GM21529 (cell line): ENCODE data around the gene SMARCC1.
"Not testable (repeated sequence)": the region's sequence is repeated elsewhere in the genome, so short reads cannot be mapped to it uniquely, and the experiment has no call there.

ENCODE experiments used
- ATAC-seq: cut with Tn5 transposase; IDR thresholded peaks from one replicate; pipeline ENCODE4 v1.9.1; 2021; ENCODE audit not compliant: unreplicated experiment

Gene SMARCC1

DNA sequence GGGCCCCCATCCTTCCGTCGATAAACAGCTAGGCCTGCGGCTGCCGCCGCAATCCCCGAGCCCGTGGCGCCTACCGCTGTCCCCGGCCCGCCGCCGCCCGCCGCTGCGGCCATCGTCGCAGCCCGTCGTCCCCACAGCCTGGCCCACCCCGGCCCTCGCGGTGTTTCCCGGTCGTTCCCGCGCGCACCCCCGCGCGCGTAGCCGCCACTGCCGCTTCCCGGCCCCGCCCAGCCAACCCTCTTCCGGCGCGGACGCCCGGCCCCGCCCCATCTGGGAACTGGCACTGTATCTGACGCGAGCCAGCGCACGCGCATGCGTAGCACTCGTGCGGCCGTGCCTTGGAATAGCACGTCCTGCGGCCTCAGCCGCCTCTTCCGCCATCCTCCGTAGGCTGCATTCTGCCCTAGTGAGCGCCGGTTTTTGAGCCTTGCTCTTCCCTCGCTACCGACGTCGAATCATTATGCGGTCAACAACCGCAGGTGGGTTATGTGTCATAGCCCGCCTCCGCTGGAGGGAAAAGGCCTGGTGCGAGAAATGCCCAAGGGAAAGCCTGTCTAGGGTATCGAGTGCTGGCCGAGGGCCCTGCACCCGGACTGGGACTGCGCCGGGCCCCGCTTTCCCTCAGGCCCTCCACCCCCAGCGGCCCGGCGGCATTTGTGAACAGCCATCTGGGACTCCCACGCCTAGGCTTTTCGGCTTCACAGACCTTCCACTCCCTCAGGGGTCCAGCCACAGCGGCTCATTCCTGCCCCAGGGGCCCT lies at the start of gene SMARCC1:
Gene SMARCC1, minus strand, starts transcription at position 209 of the 761 bp plus-strand sequence. Its CDS starts 96 bp downstream, at position 113.
- peak; percentile 75 for ATAC-seq

DNA sequence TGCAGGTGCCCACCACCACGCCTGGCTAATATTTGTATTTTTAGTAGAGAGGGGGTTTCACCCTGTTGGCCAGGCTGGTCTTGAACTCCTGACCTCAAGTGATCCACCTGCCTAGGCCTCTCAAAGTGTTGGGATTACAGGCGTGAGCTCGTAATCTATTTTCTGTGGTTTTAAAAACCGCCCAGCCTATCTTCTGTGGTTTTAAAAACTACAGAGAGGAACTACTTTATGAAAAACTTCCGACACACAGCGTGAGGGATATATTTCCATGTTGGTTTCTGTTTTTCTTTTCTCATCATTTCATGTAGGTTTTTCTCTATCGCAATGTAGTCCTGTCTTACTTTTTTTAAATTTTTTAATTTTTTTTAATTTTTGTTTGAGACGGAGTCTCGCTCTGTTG lies 47.8 kb upstream of the SMARCC1 start:
- not testable (repeated sequence) for ATAC-seq

DNA sequence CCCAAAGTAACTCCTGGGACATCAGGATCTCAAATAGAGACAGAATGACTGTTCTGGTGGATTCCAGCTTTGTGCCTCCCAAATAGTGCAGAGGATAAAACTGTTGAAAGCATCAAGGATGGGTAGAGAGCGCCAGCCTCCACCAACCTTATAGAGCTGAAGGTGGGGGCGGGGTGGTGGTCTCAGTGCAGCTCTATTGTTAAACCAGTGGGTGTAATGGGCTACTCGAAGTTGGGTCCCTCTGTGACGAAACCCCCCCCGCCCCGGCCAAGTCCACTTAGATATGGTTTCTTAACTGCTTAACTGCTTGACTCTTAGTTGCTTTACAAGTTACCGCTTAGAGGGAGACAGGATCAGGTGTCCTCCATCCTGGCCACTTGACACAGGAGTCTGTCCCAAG lies 43.9 kb upstream of the SMARCC1 start:
- no peak for ATAC-seq

DNA sequence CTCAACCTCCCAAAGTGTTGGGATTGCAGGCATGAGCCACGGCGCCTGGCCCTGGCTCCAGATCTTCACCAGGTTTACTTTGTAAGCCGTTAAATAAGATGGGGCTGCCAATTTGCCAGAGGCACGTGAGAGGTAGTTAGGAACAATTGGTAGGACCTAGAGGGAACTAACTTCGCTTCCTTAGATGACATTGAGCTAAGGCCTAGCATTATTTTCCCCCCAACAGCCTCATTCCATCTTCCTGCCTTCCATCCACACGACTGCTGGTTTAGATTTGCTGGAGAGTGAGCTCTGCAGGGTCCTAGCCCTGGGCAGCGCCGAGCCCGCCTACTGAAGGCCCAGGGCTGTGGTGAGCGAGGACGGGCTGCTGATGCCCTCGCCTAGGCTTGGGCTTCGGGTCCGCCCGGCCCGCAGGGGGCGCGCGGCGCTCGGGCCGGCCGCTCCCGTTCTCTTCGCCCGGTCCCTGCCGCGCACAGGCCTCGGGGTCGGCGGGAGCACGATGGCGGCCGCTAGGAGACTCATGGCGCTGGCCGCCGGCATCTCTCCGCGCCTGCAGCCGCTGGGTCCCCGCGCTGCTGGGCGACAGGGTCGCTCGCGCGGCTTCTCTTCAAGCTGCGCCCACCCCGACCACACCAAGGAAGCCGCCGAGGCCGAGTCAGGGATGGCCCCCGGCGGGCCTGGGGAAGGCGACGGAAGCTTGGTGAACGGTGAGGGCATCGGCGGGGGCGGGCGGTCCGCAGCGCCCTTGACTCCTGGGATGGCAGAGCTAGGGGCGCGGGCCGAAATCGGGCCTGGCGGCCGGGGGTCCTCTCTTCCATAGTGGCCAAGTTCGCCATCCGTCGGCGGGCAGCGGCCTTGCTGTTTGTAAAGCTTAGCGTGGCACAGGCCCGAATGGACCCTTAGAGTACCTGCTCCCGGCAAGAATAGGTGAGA lies 43.1 kb upstream of the SMARCC1 start:
- peak; percentile 93 for ATAC-seq

DNA sequence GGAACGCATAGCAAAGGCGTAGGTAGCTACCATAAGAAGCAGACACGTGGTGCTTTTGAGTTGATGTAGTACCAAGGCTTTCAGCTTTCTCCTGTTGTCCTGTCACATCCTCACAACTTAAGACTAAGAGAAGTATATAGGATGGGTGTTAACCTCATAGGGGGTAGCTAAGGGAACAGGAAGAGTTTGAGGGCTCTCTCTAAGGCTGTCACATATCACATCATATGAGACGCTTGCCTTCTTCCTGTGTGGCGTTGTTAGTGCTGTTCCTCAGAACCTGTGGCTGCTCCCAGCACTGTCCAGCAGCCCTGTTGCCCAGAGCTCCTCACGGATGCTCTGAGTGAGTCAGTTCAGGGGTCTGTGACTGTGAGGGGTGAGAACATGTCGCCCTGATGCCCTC lies 35.9 kb upstream of the SMARCC1 start:
- no peak for ATAC-seq

DNA sequence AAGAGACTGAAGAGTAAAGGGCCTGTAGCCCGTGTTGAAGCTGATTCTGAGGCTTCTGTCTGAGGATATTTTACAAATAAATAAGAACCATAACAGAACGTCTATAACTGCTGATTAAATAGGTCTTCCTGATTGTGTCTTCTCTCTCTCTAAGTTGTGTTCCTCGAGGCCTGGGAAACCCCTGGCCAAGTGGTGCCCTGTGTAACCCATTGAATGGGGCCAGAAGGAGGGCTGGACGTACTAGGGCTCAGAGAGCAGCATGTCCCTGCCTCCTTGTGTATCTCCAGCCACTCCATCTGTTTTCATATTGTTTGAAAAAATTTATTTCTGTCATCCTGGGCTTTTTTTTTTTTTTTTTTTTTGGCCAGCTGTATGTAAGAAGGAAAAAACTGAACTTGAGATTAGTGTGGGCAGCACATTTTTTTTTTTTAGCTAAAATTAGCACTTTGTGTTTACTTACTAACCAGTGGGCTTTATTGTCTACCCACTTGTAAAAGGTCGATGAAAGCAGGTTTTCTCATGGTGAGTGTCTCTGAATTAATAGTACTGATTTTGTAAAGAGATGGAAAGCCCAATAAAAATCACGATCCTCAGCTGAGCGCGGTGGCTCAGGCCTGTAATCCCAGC lies 32.0 kb upstream of the SMARCC1 start:
- ATAC-seq = no peak

DNA sequence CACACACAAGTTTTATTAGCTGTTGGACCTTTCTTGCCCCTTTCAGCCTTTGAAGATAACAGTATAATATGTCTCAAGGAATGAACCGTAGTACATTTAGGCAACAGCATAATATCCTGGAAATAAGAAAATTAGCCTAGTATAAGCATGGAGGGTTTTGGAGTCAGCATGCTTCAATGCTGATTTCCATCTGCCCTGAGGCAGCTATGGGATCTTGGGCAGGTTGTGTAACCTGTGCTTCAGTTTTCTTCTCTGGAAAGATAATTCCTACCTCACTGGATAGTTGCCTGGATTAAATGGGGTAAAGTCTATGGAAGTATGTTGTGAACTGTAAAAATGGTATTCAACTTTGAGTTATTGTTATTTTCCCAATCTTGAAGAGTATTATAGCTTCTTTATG lies 22.9 kb upstream of the SMARCC1 start:
- ATAC-seq = no peak

DNA sequence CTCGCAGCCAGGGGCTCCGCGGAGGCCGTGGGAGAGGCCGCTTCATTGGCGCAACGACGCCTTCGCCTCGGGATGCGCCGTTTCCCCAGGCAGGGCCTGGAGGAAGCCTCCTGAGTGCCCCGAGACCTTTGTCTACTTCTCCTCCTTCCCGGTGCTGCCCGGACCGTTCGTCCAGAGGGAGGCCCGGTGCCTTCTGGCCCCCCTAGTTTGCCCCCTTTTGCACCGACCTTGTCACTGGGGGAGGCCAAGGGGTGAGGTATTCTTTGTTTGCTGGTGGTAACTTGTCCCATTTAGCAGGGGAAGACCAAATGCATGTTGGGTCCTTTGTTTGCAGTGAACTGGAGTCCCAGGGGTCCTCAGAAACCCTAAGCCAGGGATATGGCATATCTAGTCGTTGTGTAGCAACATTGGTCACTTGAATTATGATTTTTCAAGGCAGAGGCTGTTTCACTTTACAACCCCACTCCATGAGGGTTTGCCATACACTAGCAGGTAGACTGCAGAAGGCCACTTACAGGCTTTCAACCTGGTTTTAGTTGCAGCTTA lies 21.9 kb upstream of the SMARCC1 start:
- no peak for ATAC-seq

DNA sequence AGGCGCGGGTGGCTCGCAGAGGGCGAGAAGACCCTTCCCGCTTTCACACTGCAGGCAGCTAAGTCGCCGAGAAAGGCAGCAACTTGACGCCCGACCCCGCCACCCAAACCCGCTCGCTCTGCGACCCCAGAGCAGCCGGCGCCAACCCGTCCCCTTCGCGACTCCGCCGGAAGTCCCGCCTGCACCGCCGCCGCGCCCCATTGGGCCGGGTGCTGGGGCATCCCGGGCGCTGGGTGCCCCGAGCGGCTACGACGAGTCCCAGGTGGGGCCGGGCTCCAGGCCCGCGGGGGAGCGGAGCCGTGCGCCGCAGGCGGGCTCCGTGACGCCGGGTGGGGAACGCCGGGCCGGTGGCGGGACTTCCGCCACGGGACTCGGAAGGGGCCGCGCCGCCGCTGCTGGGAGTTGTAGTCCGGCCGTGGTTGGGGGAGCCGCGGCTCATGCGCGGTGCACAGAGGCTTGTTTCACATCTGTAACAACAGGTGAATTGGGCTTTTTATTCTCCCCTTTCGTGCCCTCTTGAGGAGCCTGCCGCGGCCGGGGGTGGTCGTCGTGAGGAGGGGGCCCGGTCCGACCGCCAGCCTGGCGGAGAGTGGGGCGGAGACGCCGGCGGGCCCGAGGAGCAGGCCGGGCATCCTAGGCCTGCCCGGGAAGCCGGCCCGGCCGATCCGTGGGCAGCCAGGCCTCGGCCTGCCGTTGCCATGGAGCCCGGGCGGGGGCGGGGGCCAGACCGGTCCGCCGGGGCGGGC lies 21.2 kb upstream of the SMARCC1 start, which contains the start of gene DHX30:
Gene DHX30, plus strand, starts transcription at position 405 of the 746 bp plus-strand sequence. CDS start 7,546 bp downstream, outside the sequence.
- peak; percentile 88 for ATAC-seq

DNA sequence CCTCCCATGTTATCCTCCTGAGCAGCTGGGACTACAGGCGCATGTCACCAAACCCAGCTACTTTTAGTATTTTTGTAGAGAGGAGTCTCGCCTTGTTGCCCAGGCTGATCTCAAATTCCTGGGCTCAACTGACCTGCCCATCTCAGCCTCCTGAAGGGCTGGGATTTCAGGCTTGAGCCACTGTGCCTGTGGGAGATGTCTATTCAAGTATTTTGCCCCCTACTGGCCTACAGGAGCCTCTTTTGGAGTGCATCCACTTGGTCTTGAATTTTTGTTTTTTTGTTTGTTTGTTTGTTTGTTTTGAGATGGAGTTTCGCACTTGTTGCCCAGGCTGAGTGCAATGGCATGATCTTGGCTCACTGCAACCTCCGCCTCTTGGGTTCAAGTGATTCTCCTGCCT lies 18.0 kb upstream of the SMARCC1 start:
- ATAC-seq = no peak

DNA sequence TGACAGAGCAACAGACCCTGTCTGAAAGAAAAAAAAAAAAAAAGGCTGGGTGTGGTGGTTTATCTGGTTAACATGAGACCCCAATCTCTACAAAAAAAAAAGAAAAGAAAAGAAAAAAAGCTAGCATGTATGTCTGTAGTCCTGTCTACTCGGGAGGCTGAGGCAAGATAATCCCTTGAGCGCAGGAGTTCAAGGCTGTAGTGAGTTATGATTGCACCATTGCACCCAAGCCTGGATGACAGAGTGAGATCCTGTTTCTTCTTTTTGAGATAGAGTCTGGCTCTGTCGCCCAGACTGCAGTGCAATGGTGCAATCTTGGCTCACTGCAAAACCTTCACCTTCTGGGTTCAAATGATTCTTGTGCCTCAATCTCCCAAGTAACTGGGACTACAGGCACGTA lies 12.9 kb upstream of the SMARCC1 start:
- ATAC-seq = no peak

DNA sequence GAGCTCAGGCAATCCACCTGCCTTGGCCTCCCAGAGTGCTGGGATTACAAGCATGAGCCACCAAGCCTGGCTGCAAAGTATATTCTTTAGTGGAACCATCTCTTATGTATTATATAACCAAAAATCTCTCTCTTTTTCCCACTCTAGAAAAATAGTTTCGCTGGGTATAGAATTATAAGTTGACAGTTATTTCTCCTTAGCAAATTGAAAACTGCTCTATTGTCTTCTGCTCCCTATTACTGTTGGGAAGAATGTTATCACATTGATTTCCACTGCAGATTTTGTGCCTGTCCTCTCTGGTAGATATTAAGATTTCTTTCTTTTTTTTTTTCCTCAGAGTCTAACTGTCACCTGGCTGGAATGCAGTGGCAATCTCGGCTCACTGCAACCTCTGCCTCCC lies 11.0 kb upstream of the SMARCC1 start:
- no peak for ATAC-seq

DNA sequence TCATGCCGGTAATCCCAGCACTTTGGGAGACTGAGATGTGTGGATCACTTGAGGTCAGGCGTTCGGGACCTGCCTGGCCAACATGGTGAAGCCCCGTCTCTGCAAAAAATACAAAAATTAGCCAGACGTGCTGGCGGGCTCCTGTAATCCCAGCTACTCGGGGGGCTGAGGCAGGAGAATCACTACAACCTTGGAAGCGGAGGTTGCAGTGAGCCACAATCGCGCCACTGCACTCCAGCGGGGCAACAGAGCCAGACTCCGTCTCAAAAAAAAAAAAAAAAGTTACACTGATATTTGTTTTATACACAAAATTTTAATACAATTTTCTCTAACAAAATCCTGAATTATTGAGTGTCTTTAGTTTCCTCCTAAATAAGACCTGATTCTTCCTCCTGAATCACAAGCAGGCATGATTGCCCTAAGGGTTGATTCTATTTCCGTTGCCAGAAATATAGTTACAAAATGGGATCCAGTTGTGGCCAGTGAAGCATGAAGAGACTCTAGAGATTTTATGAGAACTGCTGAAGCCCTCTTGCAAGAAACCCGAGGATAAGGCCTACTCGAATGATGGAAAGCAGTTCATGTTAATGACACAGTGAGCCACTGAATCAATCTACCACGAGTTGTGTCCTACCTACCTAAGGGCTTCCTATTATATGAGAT lies 9.6 kb upstream of the SMARCC1 start:
- no peak for ATAC-seq

DNA sequence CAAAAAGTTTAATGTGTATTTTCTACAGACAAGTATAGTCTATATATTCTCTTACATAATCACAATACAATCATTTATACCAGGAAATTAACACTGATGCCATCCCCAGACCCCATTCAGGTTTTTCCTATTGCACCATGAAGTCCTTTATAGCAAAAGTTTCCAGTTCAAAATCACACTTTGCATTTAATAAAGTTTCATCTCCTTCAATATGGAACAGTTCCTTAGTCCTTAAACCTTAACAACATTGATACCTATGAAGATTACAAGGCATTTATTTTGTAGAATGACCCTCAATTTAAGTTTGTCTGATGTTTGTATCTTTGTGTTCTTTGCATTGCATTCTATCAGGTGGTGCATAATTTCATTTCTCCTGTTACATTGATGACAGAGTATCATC lies 2.0 kb upstream of the SMARCC1 start:
- no peak for ATAC-seq

DNA sequence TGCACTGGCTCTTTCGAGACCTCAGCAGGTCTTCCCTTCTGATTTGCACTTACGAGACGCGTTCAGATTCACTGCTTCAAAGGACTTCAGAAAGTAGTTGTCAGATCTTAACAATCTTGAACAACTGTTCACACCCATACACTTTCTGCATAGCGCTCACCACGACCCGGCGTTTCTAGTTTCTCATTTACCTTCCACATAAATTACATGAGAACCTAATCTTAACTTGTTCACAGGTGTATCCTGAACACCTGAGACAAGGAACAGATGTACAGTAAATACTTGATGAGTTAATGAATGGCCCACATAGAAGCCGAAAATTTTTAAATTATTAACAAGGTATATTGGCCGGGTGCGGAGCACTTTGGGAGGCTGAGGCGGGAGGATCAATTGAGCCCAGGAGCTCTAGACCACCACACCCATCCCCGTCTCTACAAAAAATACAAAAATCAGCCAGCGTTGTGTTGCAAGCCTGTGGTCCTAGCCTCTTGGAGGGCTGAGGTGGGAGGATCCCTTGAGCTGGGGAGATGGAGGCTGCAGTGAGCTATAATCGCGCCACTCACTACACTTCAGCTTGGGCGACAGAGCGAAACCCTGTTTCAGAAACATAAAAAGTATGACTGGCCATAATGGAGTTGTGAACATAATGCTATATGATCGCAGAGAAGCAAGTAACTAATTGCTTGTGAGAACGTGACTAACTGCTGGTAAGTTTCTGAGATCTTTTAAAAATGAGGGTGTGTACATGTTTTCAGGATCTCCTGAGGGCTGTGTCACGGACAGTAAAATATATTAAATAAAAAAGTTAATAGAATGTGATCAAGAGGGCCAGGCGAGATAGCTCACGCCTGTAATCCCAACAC lies 984 bp upstream of the SMARCC1 start:
- ATAC-seq = peak; percentile 5

DNA sequence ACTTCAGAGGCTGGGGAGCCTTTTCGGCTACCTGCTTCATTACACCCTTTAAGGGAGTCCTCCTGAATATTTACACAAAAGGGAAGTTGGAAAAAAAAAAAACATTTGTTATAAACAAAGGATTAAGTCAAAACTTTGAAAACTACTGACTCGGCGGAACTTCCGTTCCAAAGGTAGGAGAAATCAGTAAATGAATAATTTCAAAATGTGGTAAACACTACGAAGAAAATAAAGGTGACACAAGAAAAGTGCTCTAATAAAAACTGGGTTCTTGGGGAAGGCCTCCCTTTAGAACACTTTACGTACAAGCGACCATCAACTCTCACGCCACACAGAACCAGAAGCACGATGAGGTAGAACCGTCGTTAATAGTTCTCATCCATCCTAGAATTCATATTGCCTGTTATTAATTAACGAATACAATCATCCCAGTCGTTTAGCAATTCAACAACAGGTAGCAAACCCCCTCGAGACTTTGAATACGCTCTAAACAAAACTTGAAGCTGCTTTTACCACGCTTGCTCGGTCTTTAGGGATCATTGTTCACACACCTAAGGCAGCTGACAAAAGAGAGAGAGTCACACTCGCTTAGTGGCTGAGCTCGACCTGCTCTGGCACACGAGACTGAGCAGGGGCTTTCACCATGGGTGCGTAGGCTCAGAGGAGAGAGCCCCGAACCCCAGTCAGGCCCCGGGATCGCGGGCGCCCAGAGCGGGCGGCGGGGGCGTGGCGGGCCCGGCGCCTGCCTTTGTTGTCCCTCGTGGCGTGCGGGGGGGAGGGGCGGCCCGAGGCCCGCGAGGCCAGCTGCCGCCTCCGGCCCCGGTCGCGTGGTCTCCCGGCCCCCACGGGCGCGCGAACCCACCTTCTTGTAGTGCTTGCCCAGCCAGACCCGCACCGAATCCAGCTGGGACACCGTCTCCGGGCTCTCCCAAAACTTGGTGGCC lies 680 bp downstream of the SMARCC1 start:
- peak; percentile 34 for ATAC-seq

DNA sequence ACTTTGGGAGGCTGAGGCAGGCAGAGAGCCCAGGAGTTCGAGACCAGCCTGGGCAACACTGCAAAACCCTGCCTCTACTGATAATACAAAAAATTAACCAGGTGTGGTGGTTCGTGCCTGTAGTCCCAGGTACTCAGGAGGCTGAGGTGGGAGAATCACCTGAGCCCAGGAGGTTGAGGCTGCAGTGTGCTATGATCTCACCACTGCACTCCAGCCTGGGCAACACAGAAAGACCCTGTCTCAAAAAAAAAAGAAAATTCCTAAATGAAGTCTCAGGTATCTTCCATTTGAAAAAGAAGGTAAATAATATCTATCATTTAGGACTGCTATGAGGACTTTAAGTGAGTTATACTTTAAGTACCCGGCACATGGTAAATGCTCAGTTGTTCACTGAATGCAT lies 2.9 kb downstream of the SMARCC1 start:
- ATAC-seq = no peak

DNA sequence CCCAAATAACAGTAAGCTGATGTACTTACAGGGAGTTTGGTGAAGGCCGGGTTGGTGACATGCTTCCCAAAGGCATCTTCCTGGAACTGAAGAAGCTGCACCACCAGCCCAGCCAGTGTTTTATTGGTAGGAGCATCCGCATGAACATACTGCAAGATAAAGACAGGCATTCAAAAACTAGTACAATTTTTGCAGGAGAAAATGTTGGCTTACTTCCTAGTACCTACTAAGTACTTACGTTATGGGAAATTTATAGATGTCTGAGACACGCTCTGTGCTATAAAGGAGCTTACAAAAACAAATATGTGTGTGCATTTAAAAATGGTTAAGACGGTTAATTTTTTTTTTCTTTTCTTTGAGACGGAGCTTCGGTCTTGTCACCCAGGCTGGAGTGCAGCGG lies 8.9 kb downstream of the SMARCC1 start:
- no peak for ATAC-seq
